Hepatocyte (in vitro differentiated cells): ENCODE data around the gene HK2. TPM values are rescaled to one million over a fixed set of nuclear protein-coding genes. Genes with fewer than 3 reads are reported as not detected.

Experiments
- DNase-seq: peaks from one replicate; pipeline ENCODE4 v3.0.0-alpha.2; 2016; ENCODE audit warnings: low spot score
- H2AFZ ChIP-seq: fragments of 200-600 bp; sonication (generic); 2 replicates; pipeline ENCODE4 v1.6.0; 2016; ENCODE audit warnings: antibody characterized with exemption, mild to moderate bottlenecking
- H3K27ac ChIP-seq: fragments of 200-600 bp; sonication (generic); 2 replicates; pipeline ENCODE4 v1.5.1; 2016; ENCODE audit warnings: mild to moderate bottlenecking
- H3K27me3 ChIP-seq: fragments of 200-600 bp; sonication (generic); 2 replicates; pipeline ENCODE4 v1.6.1; 2016
- H3K36me3 ChIP-seq: fragments of 200-600 bp; sonication (generic); replicated peaks from 2 replicates; pipeline ENCODE4 v1.5.1; 2016; ENCODE audit warnings: low read depth; ENCODE audit not compliant: insufficient read depth
- H3K4me1 ChIP-seq: fragments of 200-600 bp; sonication (generic); 2 replicates; pipeline ENCODE4 v1.5.1; 2016; ENCODE audit warnings: mild to moderate bottlenecking, moderate library complexity; ENCODE audit not compliant: insufficient read depth
- H3K4me2 ChIP-seq: fragments of 200-600 bp; sonication (generic); 2 replicates; pipeline ENCODE4 v1.6.0; 2016
- H3K4me3 ChIP-seq: fragments of 200-600 bp; sonication (generic); 2 replicates; pipeline ENCODE4 v1.5.1; 2016; ENCODE audit warnings: mild to moderate bottlenecking
- H3K79me2 ChIP-seq: fragments of 200-600 bp; sonication (generic); 2 replicates; pipeline ENCODE4 v1.6.0; 2017; ENCODE audit warnings: mild to moderate bottlenecking
- H3K9me2 ChIP-seq: fragments of 200-600 bp; sonication (generic); replicated peaks from 2 replicates; pipeline ENCODE4 v1.6.0; 2017; ENCODE audit warnings: mild to moderate bottlenecking; ENCODE audit not compliant: insufficient read depth
- H3K9me3 ChIP-seq: fragments of 200-600 bp; sonication (generic); 2 replicates; pipeline ENCODE4 v1.5.1; 2016; ENCODE audit warnings: low read depth, mild to moderate bottlenecking
- H4K20me1 ChIP-seq: fragments of 200-600 bp; sonication (generic); 2 replicates; pipeline ENCODE4 v1.6.0; 2016; ENCODE audit warnings: mild to moderate bottlenecking; ENCODE audit not compliant: insufficient read depth, poor library complexity, severe bottlenecking
- EZH2 ChIP-seq: fragments of 200-600 bp; sonication (generic); IDR thresholded peaks from 2 replicates; pipeline ENCODE4 v1.6.1; 2016; ENCODE audit warnings: antibody characterized with exemption, mild to moderate bottlenecking, borderline replicate concordance
- EZH2phosphoT487 ChIP-seq: fragments of 200-600 bp; sonication (generic); IDR thresholded peaks from one replicate; pipeline ENCODE4 v1.6.1; 2018; ENCODE audit warnings: antibody characterized with exemption, mild to moderate bottlenecking, low read depth, moderate library complexity; ENCODE audit not compliant: unreplicated experiment, severe bottlenecking
- WGBS: methylation state at CpG from one replicate; pipeline ENCODE4 v1.1.6; 2016; ENCODE audit warnings: low lambda C conversion rate; ENCODE audit errors: missing lambda C conversion rate; 5-methylcytosine and 5-hydroxymethylcytosine counted together
- polyA plus RNA-seq: library from polyadenylated mRNA; unstranded; fragments of >200 nt; fragmentation: Nextera tagmentation; extraction: Ambion mirVana; gene quantifications from 2 replicates; pipeline ENCODE4 v1.2.1, GENCODE V29; 2016
- total RNA-seq: library from RNA; depleted of rRNA; stranded (reverse); fragments of >200 nt; gene quantifications from 2 replicates; pipeline ENCODE4 v1.2.3, GENCODE V29; 2014
- TF ChIP-seq, protein P1 (sequence below): fragments of 200-600 bp; sonication (generic); IDR thresholded peaks from 2 replicates; pipeline ENCODE4 v1.5.1; 2016; ENCODE audit warnings: antibody characterized with exemption, mild to moderate bottlenecking; ENCODE audit not compliant: poor library complexity

The HK2 gene
- total and polyA plus RNA-seq, 2 experiments from 2014 or later, result 25.4 to 25.6 TPM

DNA sequence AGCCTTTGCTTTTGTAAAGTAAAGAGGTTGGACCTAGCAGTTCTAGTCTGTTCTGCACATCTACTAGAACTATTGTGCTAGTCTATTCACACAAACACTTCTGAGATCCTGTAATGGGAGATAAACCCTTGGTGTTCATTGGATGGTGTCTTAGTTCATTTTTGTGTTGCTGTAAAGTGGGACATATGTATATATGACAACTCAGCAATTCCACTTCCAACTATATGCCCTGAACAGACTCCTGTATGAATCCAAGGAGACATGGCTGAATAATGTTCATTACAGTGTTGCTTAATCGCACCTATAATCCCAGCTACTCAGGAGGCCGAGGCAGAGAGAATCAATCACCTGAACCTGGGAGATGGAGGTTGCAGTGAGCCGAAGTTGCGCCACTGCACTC lies 23.3 kb downstream of the HK2 start:
- Histone ChIP-seq H4K20me1 (no peaks in the 10 kb centered on the region), H3K27ac (peak overlapping the region; percentile 65), H3K27me3 (no peaks in the 10 kb centered on the region), H3K9me2 (no peaks in the 10 kb centered on the region), H3K4me1 (peaks cover 24% of the 10 kb centered on the region), H3K79me2 (peaks cover 22% of the 10 kb centered on the region), H3K9me3 (no peaks in the 10 kb centered on the region), H3K36me3 (no peaks in the 10 kb centered on the region), H3K4me3 (no peak overlapping the region), H2AFZ (no peak overlapping the region), H3K4me2 (no peak overlapping the region)
- TF ChIP-seq EZH2phosphoT487 (no peak), EZH2 (no peak)
- TF ChIP-seq, protein P1, sequence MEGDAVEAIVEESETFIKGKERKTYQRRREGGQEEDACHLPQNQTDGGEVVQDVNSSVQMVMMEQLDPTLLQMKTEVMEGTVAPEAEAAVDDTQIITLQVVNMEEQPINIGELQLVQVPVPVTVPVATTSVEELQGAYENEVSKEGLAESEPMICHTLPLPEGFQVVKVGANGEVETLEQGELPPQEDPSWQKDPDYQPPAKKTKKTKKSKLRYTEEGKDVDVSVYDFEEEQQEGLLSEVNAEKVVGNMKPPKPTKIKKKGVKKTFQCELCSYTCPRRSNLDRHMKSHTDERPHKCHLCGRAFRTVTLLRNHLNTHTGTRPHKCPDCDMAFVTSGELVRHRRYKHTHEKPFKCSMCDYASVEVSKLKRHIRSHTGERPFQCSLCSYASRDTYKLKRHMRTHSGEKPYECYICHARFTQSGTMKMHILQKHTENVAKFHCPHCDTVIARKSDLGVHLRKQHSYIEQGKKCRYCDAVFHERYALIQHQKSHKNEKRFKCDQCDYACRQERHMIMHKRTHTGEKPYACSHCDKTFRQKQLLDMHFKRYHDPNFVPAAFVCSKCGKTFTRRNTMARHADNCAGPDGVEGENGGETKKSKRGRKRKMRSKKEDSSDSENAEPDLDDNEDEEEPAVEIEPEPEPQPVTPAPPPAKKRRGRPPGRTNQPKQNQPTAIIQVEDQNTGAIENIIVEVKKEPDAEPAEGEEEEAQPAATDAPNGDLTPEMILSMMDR, result no peak
- DNase-seq, result no peak
- WGBS, result 90% methylated on average over 4 of the region's 4 CpGs

- Histone ChIP-seq H3K4me2 (no peak overlapping the region), H3K79me2 (peaks cover 17% of the 10 kb centered on the region)
- WGBS, result 94% methylated on average over 8 of the region's 8 CpGs
Measured at GRCh38 chr2:74857725-74858124, 23.8 kb downstream of the HK2 start.

GRCh38 chr2:74858281-74858680 lies 24.4 kb downstream of the HK2 start:
- DNase-seq, result no peak
- Histone ChIP-seq H3K79me2 (peaks cover 12% of the 10 kb centered on the region), H3K27me3 (no peaks in the 10 kb centered on the region), H3K36me3 (no peaks in the 10 kb centered on the region), H3K27ac (no peak overlapping the region), H4K20me1 (no peaks in the 10 kb centered on the region), H3K4me2 (no peak overlapping the region), H2AFZ (no peak overlapping the region), H3K4me1 (peaks cover 22% of the 10 kb centered on the region), H3K9me3 (no peaks in the 10 kb centered on the region), H3K9me2 (no peaks in the 10 kb centered on the region), H3K4me3 (no peak overlapping the region)
- TF ChIP-seq EZH2 (no peak), EZH2phosphoT487 (no peak)
- TF ChIP-seq, protein P1, result no peak
- WGBS, result 96% methylated on average over 3 of the region's 3 CpGs

More at GRCh38 chr2:74857725-74858124, 23.8 kb downstream of the HK2 start:
- Histone ChIP-seq H3K4me3 (no peak overlapping the region), H3K27me3 (no peaks in the 10 kb centered on the region), H4K20me1 (no peaks in the 10 kb centered on the region), H2AFZ (no peak overlapping the region), H3K36me3 (no peaks in the 10 kb centered on the region), H3K9me3 (no peaks in the 10 kb centered on the region), H3K9me2 (no peaks in the 10 kb centered on the region), H3K4me1 (peaks cover 22% of the 10 kb centered on the region), H3K27ac (no peak overlapping the region)
- DNase-seq, result no peak
- TF ChIP-seq EZH2, result no peak
- TF ChIP-seq, protein P1, result no peak
- TF ChIP-seq EZH2phosphoT487, result no peak

GRCh38 chr2:74860079-74860478 lies 26.2 kb downstream of the HK2 start:
- Histone ChIP-seq H3K27me3 (no peaks in the 10 kb centered on the region), H3K4me3 (no peak overlapping the region), H3K9me2 (no peaks in the 10 kb centered on the region), H3K4me2 (no peak overlapping the region), H3K4me1 (peaks cover 29% of the 10 kb centered on the region), H3K9me3 (no peaks in the 10 kb centered on the region), H3K79me2 (peaks cover 9% of the 10 kb centered on the region), H3K27ac (no peak overlapping the region), H2AFZ (no peak overlapping the region), H4K20me1 (no peaks in the 10 kb centered on the region), H3K36me3 (no peaks in the 10 kb centered on the region)
- no peak for TF ChIP-seq EZH2phosphoT487
- no peak for TF ChIP-seq EZH2
- TF ChIP-seq, protein P1, result no peak
- DNase-seq, result no peak
- WGBS, result 91% methylated on average over 3 of the region's 3 CpGs
